WTC11 (cell line): ENCODE measurements around the gene FFAR2.

Experiments used
- CBFB ChIP-seq: sonication (generic); formaldehyde crosslinking; IDR thresholded peaks from 2 replicates; pipeline ENCODE4 v1.8.1; 2022; ENCODE audit warnings: mild to moderate bottlenecking, low read depth, missing genetic modification reagents
- CTCF ChIP-seq: fragments of 200-600 bp; IDR thresholded peaks from 2 replicates; pipeline ENCODE4 v1.8.0; 2022; ENCODE audit warnings: antibody characterized with exemption
- ELF4 ChIP-seq: sonication (generic); formaldehyde crosslinking; IDR thresholded peaks from 2 replicates; pipeline ENCODE4 v1.8.1; 2022; ENCODE audit warnings: low read depth, mild to moderate bottlenecking, moderate library complexity, missing genetic modification reagents
- USF1 ChIP-seq: sonication (generic); formaldehyde crosslinking; IDR thresholded peaks from 2 replicates; pipeline ENCODE4 v1.8.0; 2022; ENCODE audit warnings: mild to moderate bottlenecking, missing genetic modification reagents
- USF2 ChIP-seq: sonication (generic); formaldehyde crosslinking; IDR thresholded peaks from 2 replicates; pipeline ENCODE4 v1.8.1; 2023; ENCODE audit warnings: mild to moderate bottlenecking, missing genetic modification reagents, moderate library complexity

- TF ChIP-seq CTCF: no peak
- no peak for TF ChIP-seq USF2
- TF ChIP-seq USF1 (CRISPR knock-in tag): no peak
- no peak for TF ChIP-seq ELF4 (CRISPR knock-in tag)
- TF ChIP-seq CBFB (CRISPR knock-in tag): no peak
These were observed 14.5 kb downstream of the FFAR2 start for GRCh38 chr19:35462476-35462953.
